SK-N-MC (cell line): ENCODE data around the gene MYO18B.

ENCODE experiments used
- DNase-seq: peaks from one replicate; pipeline ENCODE4 v3.0.0-alpha.2; 2011; ENCODE audit warnings: low read depth, low spot score
- H3K27ac ChIP-seq: fragments of 200-600 bp; sonication (generic); 2 replicates; pipeline ENCODE4 v1.5.1; 2016; ENCODE audit warnings: mixed run types
- H3K36me3 ChIP-seq: fragments of 200-600 bp; sonication (generic); 2 replicates; pipeline ENCODE4 v1.6.1; 2017; ENCODE audit warnings: antibody characterized with exemption, low read length, mixed read lengths; ENCODE audit not compliant: insufficient read depth
- H3K4me3 ChIP-seq: fragments of 200-600 bp; sonication (generic); 2 replicates; pipeline ENCODE4 v1.5.1; 2016
- H3K9ac ChIP-seq: fragments of 200-600 bp; sonication (generic); 2 replicates; pipeline ENCODE4 v1.8.0; 2017; ENCODE audit warnings: mixed run types, mixed read lengths; ENCODE audit not compliant: insufficient read length
- H3K9me3 ChIP-seq: fragments of 200-600 bp; sonication (generic); 2 replicates; pipeline ENCODE4 v1.6.1; 2017; ENCODE audit warnings: low read depth, mild to moderate bottlenecking, antibody characterized with exemption, low read length, moderate library complexity, mixed read lengths
- EZH2 ChIP-seq: fragments of 200-600 bp; sonication (generic); IDR thresholded peaks from one replicate; pipeline ENCODE4 v1.6.1; 2017; ENCODE audit warnings: antibody characterized with exemption
- FOXP2 ChIP-seq: optimal IDR thresholded peaks from 2 replicates; pipeline ENCODE3; 2011; ENCODE audit warnings: mild to moderate bottlenecking, moderate library complexity; ENCODE audit not compliant: insufficient read depth; ENCODE audit errors: extremely low read length, control extremely low read depth
- POLR2AphosphoS5 ChIP-seq: IDR thresholded peaks from 2 replicates; pipeline ENCODE4 v1.6.1; 2012; ENCODE audit warnings: mild to moderate bottlenecking, low read depth, low read length, borderline replicate concordance

MYO18B gene

GRCh38 chr22:25804676-25805075, 62.7 kb downstream of the MYO18B start:
- Histone ChIP-seq H3K9me3 (no peaks in the 10 kb centered on the region), H3K4me3 (no peak overlapping the region), H3K27ac (no peak overlapping the region), H3K36me3 (no peaks in the 10 kb centered on the region), H3K9ac (no peak overlapping the region)
- TF ChIP-seq POLR2AphosphoS5 (no peak), EZH2 (no peak), FOXP2 (no peak)
- no peak for DNase-seq

GRCh38 chr22:25806579-25806978, 64.6 kb downstream of the MYO18B start:
- H3K4me3 ChIP-seq: no peak overlapping the region
- DNase-seq: no peak
- H3K36me3 ChIP-seq: no peaks in the 10 kb centered on the region
- H3K9me3 ChIP-seq: no peaks in the 10 kb centered on the region
- TF ChIP-seq POLR2AphosphoS5: no peak
- TF ChIP-seq EZH2: no peak
- TF ChIP-seq FOXP2: no peak
- no peak overlapping the region for H3K9ac ChIP-seq
- H3K27ac ChIP-seq: no peak overlapping the region

GRCh38 chr22:25814685-25815084, 72.7 kb downstream of the MYO18B start:
- Histone ChIP-seq H3K27ac (no peak overlapping the region), H3K9me3 (no peaks in the 10 kb centered on the region), H3K4me3 (no peak overlapping the region), H3K9ac (no peak overlapping the region), H3K36me3 (no peaks in the 10 kb centered on the region)
- DNase-seq: no peak
- TF ChIP-seq EZH2 (no peak), FOXP2 (no peak), POLR2AphosphoS5 (no peak)

- no peak overlapping the region for H3K27ac ChIP-seq
- no peak overlapping the region for H3K4me3 ChIP-seq
- H3K9ac ChIP-seq: no peak overlapping the region
- no peaks in the 10 kb centered on the region for H3K36me3 ChIP-seq
- no peaks in the 10 kb centered on the region for H3K9me3 ChIP-seq
- DNase-seq: no peak
- TF ChIP-seq POLR2AphosphoS5 (no peak), FOXP2 (no peak), EZH2 (no peak)
Observed at GRCh38 chr22:25815561-25815960, 73.6 kb downstream of the MYO18B start.

- Histone ChIP-seq H3K4me3 (no peak overlapping the region), H3K9me3 (no peaks in the 10 kb centered on the region), H3K9ac (no peak overlapping the region), H3K27ac (no peak overlapping the region), H3K36me3 (no peaks in the 10 kb centered on the region)
- DNase-seq: no peak
- TF ChIP-seq EZH2 (no peak), POLR2AphosphoS5 (no peak), FOXP2 (no peak)
Observed at GRCh38 chr22:25816522-25817059, 74.6 kb downstream of the MYO18B start.

GRCh38 chr22:25817092-25817943, 75.3 kb downstream of the MYO18B start:
- Histone ChIP-seq H3K4me3 (no peak overlapping the region), H3K27ac (no peak overlapping the region), H3K9ac (no peak overlapping the region), H3K9me3 (no peaks in the 10 kb centered on the region), H3K36me3 (no peaks in the 10 kb centered on the region)
- no peak for TF ChIP-seq POLR2AphosphoS5
- no peak for TF ChIP-seq EZH2
- no peak for TF ChIP-seq FOXP2
- DNase-seq: no peak

- Histone ChIP-seq H3K27ac (no peak overlapping the region), H3K4me3 (no peak overlapping the region), H3K9me3 (no peaks in the 10 kb centered on the region), H3K36me3 (no peaks in the 10 kb centered on the region), H3K9ac (no peak overlapping the region)
- no peak for TF ChIP-seq POLR2AphosphoS5
- no peak for DNase-seq
Observed at GRCh38 chr22:25818541-25818940, 76.6 kb downstream of the MYO18B start.

- H3K27ac ChIP-seq: no peak overlapping the region
- TF ChIP-seq EZH2: no peak
- no peak for TF ChIP-seq POLR2AphosphoS5
- no peak for TF ChIP-seq FOXP2
Observed at GRCh38 chr22:25822344-25822743, 80.4 kb downstream of the MYO18B start.

GRCh38 chr22:25823276-25823675, 81.3 kb downstream of the MYO18B start:
- no peak for TF ChIP-seq EZH2
- TF ChIP-seq POLR2AphosphoS5: no peak
- no peak for TF ChIP-seq FOXP2
- Histone ChIP-seq H3K36me3 (no peaks in the 10 kb centered on the region), H3K9ac (no peak overlapping the region), H3K4me3 (no peak overlapping the region), H3K9me3 (no peaks in the 10 kb centered on the region), H3K27ac (no peak overlapping the region)
- DNase-seq: no peak

More at GRCh38 chr22:25822344-25822743, 80.4 kb downstream of the MYO18B start:
- Histone ChIP-seq H3K4me3 (no peak overlapping the region), H3K9me3 (no peaks in the 10 kb centered on the region), H3K9ac (no peak overlapping the region), H3K36me3 (no peaks in the 10 kb centered on the region)
- no peak for DNase-seq
